ENCODE results near the gene FURIN. TPM values are rescaled to one million over a fixed set of nuclear protein-coding genes. Genes with fewer than 3 reads are reported as not detected.

Gene FURIN
- total RNA-seq, 2 experiments from 2014 or later, result 86.0 to 86.5 TPM

Other genes with a start within 250 kb of the FURIN start
- gene BLM, start 151.2 kb upstream of the FURIN start, total RNA-seq, result 10 to 100 TPM; 52.3 to 57.4 TPM
- 10 to 100 TPM; 10.5 to 11.1 TPM for gene FES, start 15.9 kb downstream of the FURIN start, total RNA-seq
- 10 to 100 TPM; 82.7 to 97.7 TPM for gene MAN2A2, start 34.7 kb downstream of the FURIN start, total RNA-seq
- 10 to 100 TPM; 23.8 to 26.9 TPM for gene HDDC3, start 64.0 kb downstream of the FURIN start, total RNA-seq
- gene UNC45A, start 66.7 kb downstream of the FURIN start, total RNA-seq, result 10 to 100 TPM; 74.6 to 81.4 TPM
- 10 to 100 TPM; 30.1 to 31.9 TPM for gene RCCD1, start 86.3 kb downstream of the FURIN start, total RNA-seq
- 100 to 1,000 TPM; 180 to 189 TPM for gene PRC1, start 125.9 kb downstream of the FURIN start, total RNA-seq
- 10 to 100 TPM; 16.6 to 21.2 TPM for gene VPS33B, start 154.0 kb downstream of the FURIN start, total RNA-seq
- not detected for gene SV2B, start 231.7 kb downstream of the FURIN start, total RNA-seq